GM19324 (cell line): Measurements from ENCODE around the gene MYO1D.
"Not testable (repeated sequence)": the region's sequence is repeated elsewhere in the genome, so short reads cannot be mapped to it uniquely, and the experiment has no call there.

Experiments
- ATAC-seq: cut with Tn5 transposase; IDR thresholded peaks from one replicate; pipeline ENCODE4 v1.9.1; 2021; ENCODE audit warnings: mild to moderate bottlenecking, moderate library complexity; ENCODE audit not compliant: unreplicated experiment, low FRiP score

MYO1D gene

GRCh38 chr17:32696426-32696825 is 180.5 kb downstream of the MYO1D start:
- no peak for ATAC-seq

- no peak for ATAC-seq
Observed at GRCh38 chr17:32695864-32696263, 181.1 kb downstream of the MYO1D start.

GRCh38 chr17:32693194-32693897 is 183.6 kb downstream of the MYO1D start:
- no peak for ATAC-seq

GRCh38 chr17:32692179-32692578 is 184.7 kb downstream of the MYO1D start:
- ATAC-seq = no peak

- ATAC-seq = no peak
Observed at GRCh38 chr17:32689348-32689747, 187.6 kb downstream of the MYO1D start.

GRCh38 chr17:32688221-32688620 is 188.7 kb downstream of the MYO1D start:
- ATAC-seq = no peak

- ATAC-seq = no peak
Observed at GRCh38 chr17:32684087-32684958, 192.6 kb downstream of the MYO1D start.

- ATAC-seq = no peak
Observed at GRCh38 chr17:32673964-32674363, 203.0 kb downstream of the MYO1D start.

GRCh38 chr17:32672711-32673110 is 204.2 kb downstream of the MYO1D start:
- ATAC-seq = no peak

GRCh38 chr17:32671896-32672295 is 205.0 kb downstream of the MYO1D start:
- ATAC-seq = no peak

GRCh38 chr17:32664936-32665583 is 211.9 kb downstream of the MYO1D start:
- ATAC-seq = no peak

GRCh38 chr17:32660496-32660985 is 216.4 kb downstream of the MYO1D start:
- ATAC-seq = no peak

- ATAC-seq = no peak
Observed at GRCh38 chr17:32659419-32659842, 217.5 kb downstream of the MYO1D start.

GRCh38 chr17:32658470-32659418 is 218.2 kb downstream of the MYO1D start:
- ATAC-seq = no peak

- no peak for ATAC-seq
Observed at GRCh38 chr17:32656886-32657285, 220.0 kb downstream of the MYO1D start.

- ATAC-seq = no peak
Observed at GRCh38 chr17:32654324-32654723, 222.6 kb downstream of the MYO1D start.

- no peak for ATAC-seq
Observed at GRCh38 chr17:32651084-32651483, 225.8 kb downstream of the MYO1D start.

- ATAC-seq = no peak
Observed at GRCh38 chr17:32648450-32648849, 228.5 kb downstream of the MYO1D start.

- no peak for ATAC-seq
Observed at GRCh38 chr17:32646941-32647340, 230.0 kb downstream of the MYO1D start.

- ATAC-seq = not testable (repeated sequence)
Observed at GRCh38 chr17:32641514-32641913, 235.4 kb downstream of the MYO1D start.
